Fibroblast of villous mesenchyme (primary cell): ENCODE measurements around the gene SLC1A1. TPM values are rescaled to one million over a fixed set of nuclear protein-coding genes. Genes with fewer than 3 reads are reported as not detected.
A peak's percentile ranks its signal among the peaks of the same experiment; 100 is the strongest.

Experiments
- DNase-seq: peaks from one replicate; pipeline ENCODE4 v3.0.0-alpha.2; 2010; ENCODE audit warnings: low read depth
- H3K4me3 ChIP-seq: 2 replicates; pipeline ENCODE4 v1.5.1; 2011; ENCODE audit warnings: low read depth, mild to moderate bottlenecking, low read length
- CTCF ChIP-seq: IDR thresholded peaks from 2 replicates; pipeline ENCODE4 v1.5.1; 2012; ENCODE audit warnings: low read depth, mild to moderate bottlenecking, low read length; ENCODE audit not compliant: insufficient read depth
- total RNA-seq: library from RNA; depleted of rRNA; stranded (reverse); fragments of >200 nt; gene quantifications from 2 replicates; pipeline ENCODE4 v1.2.3, GENCODE V29; 2012

SLC1A1 gene
- total RNA-seq, 1 donor: 34.1 TPM

GRCh38 chr9:4501147-4501507, 10.9 kb downstream of the SLC1A1 start:
- no peak for DNase-seq
- TF ChIP-seq CTCF: no peak
- no peak overlapping the region for H3K4me3 ChIP-seq

- no peak overlapping the region for H3K4me3 ChIP-seq
- TF ChIP-seq CTCF: no peak
- no peak for DNase-seq
Measured at GRCh38 chr9:4502444-4502843, 12.2 kb downstream of the SLC1A1 start.

GRCh38 chr9:4503103-4503502, 12.8 kb downstream of the SLC1A1 start:
- DNase-seq: peak; percentile 52
- TF ChIP-seq CTCF: no peak
- H3K4me3 ChIP-seq: no peak overlapping the region

- TF ChIP-seq CTCF: no peak
- DNase-seq: no peak
- no peak overlapping the region for H3K4me3 ChIP-seq
Measured at GRCh38 chr9:4504250-4504649, 14.0 kb downstream of the SLC1A1 start.

- no peak for TF ChIP-seq CTCF
Measured at GRCh38 chr9:4506490-4506889, 16.2 kb downstream of the SLC1A1 start.

GRCh38 chr9:4507306-4508130, 17.2 kb downstream of the SLC1A1 start:
- peak; percentile 54 for DNase-seq
- no peak for TF ChIP-seq CTCF

More at GRCh38 chr9:4506490-4506889, 16.2 kb downstream of the SLC1A1 start:
- no peak overlapping the region for H3K4me3 ChIP-seq
- DNase-seq: no peak

More at GRCh38 chr9:4507306-4508130, 17.2 kb downstream of the SLC1A1 start:
- no peak overlapping the region for H3K4me3 ChIP-seq
